NCI-H1092 (cell line): ENCODE data around the gene CCR2.

Experiments used
- DNase-seq: peaks from one replicate; lab custom pipeline; 2025; lab: John Stamatoyannopoulos, UW

CCR2 gene

DNA sequence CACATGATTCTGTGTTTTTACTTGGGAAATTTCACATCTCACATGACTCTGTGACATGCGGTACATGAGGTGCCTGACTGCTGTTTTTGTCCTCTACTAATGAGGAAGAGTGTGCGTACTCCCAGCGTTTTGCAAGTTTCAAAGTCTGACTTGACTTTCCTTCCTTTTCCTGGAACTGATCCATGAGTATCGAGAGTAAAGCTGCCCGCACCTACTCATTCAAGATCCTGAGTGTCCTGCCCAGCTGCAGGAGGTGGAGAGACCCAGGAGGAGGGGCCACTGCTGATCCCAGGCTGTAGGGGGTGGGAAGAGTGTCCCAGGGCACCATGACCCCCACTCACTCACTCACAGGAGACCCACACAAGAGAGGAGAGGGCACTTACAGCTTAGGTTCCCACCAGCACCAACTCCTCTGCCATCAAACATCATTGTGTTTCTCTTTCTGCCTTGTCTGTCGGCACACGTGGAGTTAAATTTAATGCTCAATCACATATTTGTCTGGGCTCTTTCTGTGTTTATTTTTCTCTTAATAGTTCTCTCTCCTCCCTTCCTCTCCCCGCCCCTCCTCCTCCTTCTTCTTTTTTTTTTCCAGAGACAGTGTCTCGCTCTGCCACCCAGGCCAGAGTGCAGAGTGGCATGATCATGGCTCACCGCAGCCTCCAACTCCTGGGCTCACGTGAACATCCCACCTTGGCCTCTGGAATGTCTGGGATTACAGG is 51.5 kb downstream of the CCR2 start:
- no peak for DNase-seq

DNA sequence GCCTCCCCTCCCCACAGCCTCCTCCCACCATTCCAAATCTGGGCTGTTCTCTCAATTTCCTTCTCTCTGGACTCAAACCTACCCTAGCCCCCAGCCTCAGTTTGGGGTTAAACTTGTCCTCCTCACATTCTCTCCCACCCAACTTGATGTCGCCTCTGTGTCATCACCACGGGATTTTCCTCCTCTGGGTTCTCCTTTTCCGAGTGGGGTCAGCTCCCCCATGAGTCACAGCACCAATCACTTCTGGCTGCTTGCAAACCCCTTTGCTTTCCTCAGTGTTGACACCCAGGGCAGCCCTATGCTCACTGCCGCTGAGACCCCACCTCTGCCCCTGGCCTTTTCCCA is 52.5 kb downstream of the CCR2 start:
- no peak for DNase-seq

GRCh38 chr3:46406788-46407611 is 53.1 kb downstream of the CCR2 start, which contains the start of the genes CCR5AS and CCRL2:
Gene CCR5AS, minus strand, starts transcription at chr3:46407066.
Gene CCRL2, plus strand, starts transcription at chr3:46407259. Its CDS starts 821 bp downstream, at chr3:46408080.
- no peak for DNase-seq

GRCh38 chr3:46407970-46408369 is 54.1 kb downstream of the CCR2 start:
- no peak for DNase-seq

DNA sequence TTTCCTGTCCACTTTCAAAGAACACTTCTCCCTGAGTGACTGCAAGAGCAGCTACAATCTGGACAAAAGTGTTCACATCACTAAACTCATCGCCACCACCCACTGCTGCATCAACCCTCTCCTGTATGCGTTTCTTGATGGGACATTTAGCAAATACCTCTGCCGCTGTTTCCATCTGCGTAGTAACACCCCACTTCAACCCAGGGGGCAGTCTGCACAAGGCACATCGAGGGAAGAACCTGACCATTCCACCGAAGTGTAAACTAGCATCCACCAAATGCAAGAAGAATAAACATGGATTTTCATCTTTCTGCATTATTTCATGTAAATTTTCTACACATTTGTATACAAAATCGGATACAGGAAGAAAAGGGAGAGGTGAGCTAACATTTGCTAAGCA is 54.9 kb downstream of the CCR2 start:
- DNase-seq = no peak

GRCh38 chr3:46409739-46410489 is 56.0 kb downstream of the CCR2 start:
- no peak for DNase-seq
